ENCODE data around the gene TASL. TPM values are rescaled to one million over a fixed set of nuclear protein-coding genes. Genes with fewer than 3 reads are reported as not detected.

Gene TASL
- total RNA-seq, result not detected in 2 replicates

GRCh38 chrX:30577362-30577991 lies at the start of gene TASL:
TASL (minus strand) TSS chrX:30577766; CDS start chrX:30560355, 17,411 bp downstream.

Other genes with a start within 250 kb of the TASL start
- gene GK, start 75.7 kb upstream of the TASL start, total RNA-seq, result 4.2 and 6.1 TPM in 2 replicates